HEK293 (cell line): ENCODE data around the gene ZNF140.

Source experiments
- BCL11A ChIP-seq: fragments of 450-650 bp; formaldehyde crosslinking; IDR thresholded peaks from 2 replicates; pipeline ENCODE4 v1.5.1; 2016; ENCODE audit warnings: low read depth, missing biosample characterization, missing genetic modification characterization
- GLIS1 ChIP-seq: fragments of 450-650 bp; formaldehyde crosslinking; IDR thresholded peaks from 2 replicates; pipeline ENCODE4 v1.5.1; 2016; ENCODE audit warnings: missing biosample characterization, missing genetic modification characterization
- IKZF3 ChIP-seq: fragments of 450-650 bp; IDR thresholded peaks from 2 replicates; pipeline ENCODE4 v1.5.0; 2018; ENCODE audit warnings: missing biosample characterization, mild to moderate bottlenecking, missing genetic modification characterization, moderate library complexity
- KLF17 ChIP-seq: fragments of 450-650 bp; formaldehyde crosslinking; IDR thresholded peaks from 2 replicates; pipeline ENCODE4 v1.5.1; 2016; ENCODE audit warnings: missing biosample characterization, missing genetic modification characterization
- PRDM1 ChIP-seq: fragments of 450-650 bp; formaldehyde crosslinking; IDR thresholded peaks from 2 replicates; pipeline ENCODE4; 2016; ENCODE audit warnings: missing biosample characterization, missing genetic modification characterization
- TCF7L2 ChIP-seq: IDR thresholded peaks from 2 replicates; pipeline ENCODE4 v1.6.1; 2011; ENCODE audit warnings: low read depth, mild to moderate bottlenecking, inconsistent platforms, low read length, moderate library complexity, borderline replicate concordance
- TRIM28 ChIP-seq: IDR thresholded peaks from 2 replicates; pipeline ENCODE4 v1.6.1; 2011; ENCODE audit warnings: low read length, control low read depth, borderline replicate concordance
- ZBTB6 ChIP-seq: fragments of 450-650 bp; formaldehyde crosslinking; IDR thresholded peaks from 2 replicates; pipeline ENCODE4 v1.5.1; 2017; ENCODE audit warnings: missing biosample characterization, missing genetic modification characterization
- ZFP3 ChIP-seq: fragments of 450-650 bp; formaldehyde crosslinking; IDR thresholded peaks from 2 replicates; pipeline ENCODE4 v1.5.1; 2016; ENCODE audit warnings: low read depth, missing biosample characterization, missing genetic modification characterization
- ZNF114 ChIP-seq: fragments of 450-650 bp; formaldehyde crosslinking; IDR thresholded peaks from 2 replicates; pipeline ENCODE4 v1.5.0; 2017; ENCODE audit warnings: missing biosample characterization, missing genetic modification characterization
- ZNF121 ChIP-seq: fragments of 450-650 bp; formaldehyde crosslinking; IDR thresholded peaks from 2 replicates; pipeline ENCODE4 v1.5.1; 2016; ENCODE audit warnings: missing biosample characterization, missing genetic modification characterization
- ZNF138 ChIP-seq: fragments of 450-650 bp; formaldehyde crosslinking; IDR thresholded peaks from 2 replicates; pipeline ENCODE4 v1.5.1; 2016; ENCODE audit warnings: missing biosample characterization, missing genetic modification characterization, borderline replicate concordance
- ZNF146 ChIP-seq: fragments of 450-650 bp; formaldehyde crosslinking; IDR thresholded peaks from 2 replicates; pipeline ENCODE4 v1.5.1; 2016; ENCODE audit warnings: missing biosample characterization, missing genetic modification characterization
- ZNF148 ChIP-seq: fragments of 450-650 bp; formaldehyde crosslinking; IDR thresholded peaks from 2 replicates; pipeline ENCODE4 v1.5.0; 2017; ENCODE audit warnings: missing biosample characterization, missing genetic modification characterization, borderline replicate concordance
- ZNF223 ChIP-seq: fragments of 450-650 bp; formaldehyde crosslinking; IDR thresholded peaks from 2 replicates; pipeline ENCODE4 v1.5.1; 2016; ENCODE audit warnings: missing biosample characterization, missing genetic modification characterization
- ZNF248 ChIP-seq: fragments of 450-650 bp; formaldehyde crosslinking; IDR thresholded peaks from 2 replicates; pipeline ENCODE4 v1.5.1; 2017; ENCODE audit warnings: missing biosample characterization, missing genetic modification characterization
- ZNF302 ChIP-seq: fragments of 450-650 bp; formaldehyde crosslinking; IDR thresholded peaks from 2 replicates; pipeline ENCODE4 v1.5.1; 2016; ENCODE audit warnings: missing biosample characterization, missing genetic modification characterization, low read depth
- ZNF391 ChIP-seq: fragments of 450-650 bp; formaldehyde crosslinking; IDR thresholded peaks from 2 replicates; pipeline ENCODE4 v1.5.1; 2016; ENCODE audit warnings: low read depth, missing biosample characterization, missing genetic modification characterization, borderline replicate concordance
- ZNF426 ChIP-seq: fragments of 450-650 bp; formaldehyde crosslinking; IDR thresholded peaks from 2 replicates; pipeline ENCODE4 v1.5.1; 2017; ENCODE audit warnings: missing biosample characterization, missing genetic modification characterization, mild to moderate bottlenecking, inconsistent platforms, moderate library complexity
- ZNF449 ChIP-seq: fragments of 450-650 bp; formaldehyde crosslinking; IDR thresholded peaks from 2 replicates; pipeline ENCODE4 v1.5.1; 2017; ENCODE audit warnings: missing biosample characterization, mild to moderate bottlenecking, missing genetic modification characterization, moderate library complexity
- ZNF514 ChIP-seq: fragments of 450-650 bp; formaldehyde crosslinking; IDR thresholded peaks from 2 replicates; pipeline ENCODE4 v1.5.1; 2016; ENCODE audit warnings: missing biosample characterization, missing genetic modification characterization
- ZNF521 ChIP-seq: fragments of 450-650 bp; formaldehyde crosslinking; IDR thresholded peaks from 2 replicates; pipeline ENCODE4 v1.5.1; 2017; ENCODE audit warnings: missing biosample characterization, mild to moderate bottlenecking, missing genetic modification characterization
- ZNF530 ChIP-seq: fragments of 450-650 bp; formaldehyde crosslinking; IDR thresholded peaks from 2 replicates; pipeline ENCODE4 v1.5.1; 2016; ENCODE audit warnings: low read depth, missing biosample characterization, missing genetic modification characterization
- ZNF548 ChIP-seq: fragments of 450-650 bp; formaldehyde crosslinking; IDR thresholded peaks from 2 replicates; pipeline ENCODE4 v1.5.1; 2016; ENCODE audit warnings: missing biosample characterization, missing genetic modification characterization
- ZNF600 ChIP-seq: fragments of 450-650 bp; formaldehyde crosslinking; IDR thresholded peaks from 2 replicates; pipeline ENCODE4 v1.5.1; 2016; ENCODE audit warnings: missing biosample characterization, missing genetic modification characterization
- ZNF660 ChIP-seq: fragments of 450-650 bp; IDR thresholded peaks from 2 replicates; pipeline ENCODE4 v1.5.1; 2018; ENCODE audit warnings: missing biosample characterization, mild to moderate bottlenecking, missing genetic modification characterization
- ZNF701 ChIP-seq: fragments of 450-650 bp; formaldehyde crosslinking; IDR thresholded peaks from 2 replicates; pipeline ENCODE4 v1.5.1; 2016; ENCODE audit warnings: missing biosample characterization, missing genetic modification characterization
- ZNF76 ChIP-seq: fragments of 450-650 bp; formaldehyde crosslinking; IDR thresholded peaks from 2 replicates; pipeline ENCODE4; 2016; ENCODE audit warnings: low read depth, missing biosample characterization, missing genetic modification characterization, borderline replicate concordance
- ZNF768 ChIP-seq: fragments of 450-650 bp; formaldehyde crosslinking; IDR thresholded peaks from 2 replicates; pipeline ENCODE4 v1.5.1; 2018; ENCODE audit warnings: missing biosample characterization, mild to moderate bottlenecking, missing genetic modification characterization
- ZNF830 ChIP-seq: fragments of 450-650 bp; IDR thresholded peaks from 2 replicates; pipeline ENCODE4 v1.5.0; 2018; ENCODE audit warnings: missing biosample characterization, missing genetic modification characterization, low read depth, mild to moderate bottlenecking, moderate library complexity
- ZSCAN16 ChIP-seq: fragments of 450-650 bp; formaldehyde crosslinking; IDR thresholded peaks from 2 replicates; pipeline ENCODE4 v1.5.1; 2016; ENCODE audit warnings: missing biosample characterization, missing genetic modification characterization
- ZSCAN5A ChIP-seq: fragments of 450-650 bp; formaldehyde crosslinking; IDR thresholded peaks from 2 replicates; pipeline ENCODE4 v1.5.1; 2016; ENCODE audit warnings: missing biosample characterization, missing genetic modification characterization

Gene ZNF140

GRCh38 chr12:133037207-133038005, 43.3 kb upstream of the ZNF140 start, which contains the start of gene ZNF84 (continued):
- no peak for TF ChIP-seq ZNF391 (tag by site-specific recombination)
- TF ChIP-seq ZNF514: no peak
- TF ChIP-seq ZNF701 (tag by site-specific recombination): no peak
- no peak; the same call in 1 of the 2 replicates for TF ChIP-seq KLF17 (tag by site-specific recombination)
- 0 out of 2 replicates have a peak, but pooled peaks have one; percentile 4 for TF ChIP-seq ZNF768
- TF ChIP-seq GLIS1: peak; percentile 31; the same call in 1 of the 2 replicates
- no peak for TF ChIP-seq ZSCAN16
- TF ChIP-seq ZNF548 (tag by site-specific recombination): no peak
- TF ChIP-seq ZNF660 (tag by site-specific recombination): peak; percentile 68
- peak; percentile 75 for TF ChIP-seq ZNF449 (tag by site-specific recombination)
- TF ChIP-seq TRIM28: no peak
- no peak for TF ChIP-seq PRDM1
- TF ChIP-seq ZNF138 (tag by site-specific recombination): no peak
- no peak; the same call in 1 of the 2 replicates for TF ChIP-seq TCF7L2
- TF ChIP-seq ZNF114 (tag by site-specific recombination): no peak
- TF ChIP-seq ZNF76 (tag by site-specific recombination): peak; percentile 85
- TF ChIP-seq ZNF426 (tag by site-specific recombination): no peak
- no peak for TF ChIP-seq ZNF302 (tag by site-specific recombination)
- TF ChIP-seq ZNF521 (tag by site-specific recombination): no peak
- TF ChIP-seq ZNF148 (tag by site-specific recombination): no peak
- no peak for TF ChIP-seq ZNF600 (tag by site-specific recombination)
- no peak for TF ChIP-seq ZNF830 (tag by site-specific recombination)
- peak; percentile 50; the same call in 1 of the 2 replicates for TF ChIP-seq ZSCAN5A (tag by site-specific recombination)
- TF ChIP-seq IKZF3: 0 out of 2 replicates have a peak, but pooled peaks have one; percentile 18
- no peak for TF ChIP-seq ZBTB6
- TF ChIP-seq ZFP3: no peak
- TF ChIP-seq BCL11A (tag by site-specific recombination): no peak
- no peak for TF ChIP-seq ZNF530 (tag by site-specific recombination)
- TF ChIP-seq ZNF121 (tag by site-specific recombination): no peak
- no peak for TF ChIP-seq ZNF248 (tag by site-specific recombination)
- TF ChIP-seq ZNF223 (tag by site-specific recombination): no peak
- peak; percentile 36; the same call in 1 of the 2 replicates for TF ChIP-seq ZNF146 (tag by site-specific recombination)
